Testis (tissue), 2 donors: ENCODE measurements around the gene TPP1.

Experiments
- CTCF ChIP-seq, 3 experiments: fragments of 450-650 bp in 2 of 3; fragments of 200-600 bp in 1 of 3; sonication (generic) in 1 of 3; IDR thresholded peaks; one replicate each; pipeline ENCODE4 v1.5.1; 2016 to 2019; ENCODE audit warnings: antibody characterized with exemption in 3 of 3, mild to moderate bottlenecking in 2 of 3, moderate library complexity in 1 of 3
- POLR2A ChIP-seq: fragments of 450-650 bp; IDR thresholded peaks from one replicate; pipeline ENCODE4 v1.6.1; 2017; ENCODE audit warnings: antibody characterized with exemption, mild to moderate bottlenecking, moderate library complexity

DNA sequence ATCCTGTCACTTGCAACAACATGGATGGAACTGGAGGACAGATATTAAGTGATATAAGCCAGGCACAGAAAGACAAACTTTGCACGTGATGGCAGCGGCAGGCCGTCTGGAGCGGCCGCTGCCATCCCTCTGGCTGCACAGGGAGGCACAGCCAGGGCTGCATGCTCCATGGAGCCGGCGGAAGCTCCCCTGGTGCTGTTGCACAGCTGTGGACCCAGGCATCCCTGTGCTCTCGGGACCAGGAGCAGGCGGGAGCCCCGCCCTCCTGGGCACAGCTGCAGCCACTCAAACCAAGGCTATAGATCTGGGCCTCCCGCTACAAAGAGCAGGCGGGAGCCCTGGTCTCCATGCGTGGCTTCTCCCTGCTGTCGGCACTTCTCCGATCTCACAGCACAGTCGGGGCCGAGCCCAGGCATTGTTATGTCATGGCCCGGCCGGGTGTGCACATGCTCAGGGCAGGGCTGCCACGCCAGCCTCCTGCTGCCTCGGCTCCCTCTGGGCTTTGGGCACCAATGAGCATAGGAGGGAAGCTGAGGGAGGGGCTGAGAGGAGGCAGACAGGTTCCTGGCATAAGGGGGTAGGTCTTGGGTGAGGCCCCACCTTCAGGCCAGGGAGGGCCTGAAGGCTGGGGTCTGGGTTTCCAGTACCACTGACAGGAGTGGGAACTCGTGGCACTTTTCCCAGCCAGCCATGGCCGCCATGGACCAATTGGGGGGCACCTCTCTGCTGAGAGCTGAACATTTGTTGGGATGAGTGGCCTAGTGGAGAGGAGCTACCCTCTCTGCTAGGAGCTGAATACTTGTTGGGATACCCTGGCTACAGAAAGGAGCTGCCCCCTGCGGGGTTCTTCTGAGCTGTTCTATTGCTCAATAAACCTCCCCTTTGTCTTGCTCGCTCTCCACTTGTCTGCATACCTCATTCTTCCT, 32.5 kb downstream of the TPP1 start:
- no peak for TF ChIP-seq CTCF (IDR thresholded peaks at IDR 0.05)
- no peak for TF ChIP-seq POLR2A
